Skeletal muscle tissue (tissue), 4 donors: ENCODE data around the gene ASB18. TPM values are rescaled to one million over a fixed set of nuclear protein-coding genes. Genes with fewer than 3 reads are reported as not detected.

Experiments used
- H3K27ac ChIP-seq: one replicate; pipeline ENCODE4 v1.7.0; 2013; ENCODE audit warnings: mild to moderate bottlenecking, low read depth, low read length, inconsistent platforms
- H3K27me3 ChIP-seq, 3 donors: one replicate each; pipeline ENCODE4 v1.7.0; 2013; ENCODE audit warnings: low read length in 3 of 3; ENCODE audit not compliant: control insufficient read depth in 3 of 3, insufficient read depth in 3 of 3
- H3K36me3 ChIP-seq, 3 donors: one replicate each; pipeline ENCODE4 v1.7.0; 2013; ENCODE audit warnings: low read length in 3 of 3; ENCODE audit not compliant: control insufficient read depth in 3 of 3, insufficient read depth in 3 of 3
- H3K4me1 ChIP-seq, 3 donors: one replicate each; pipeline ENCODE4 v1.7.0; 2013; ENCODE audit warnings: low read length in 3 of 3, mild to moderate bottlenecking in 3 of 3; ENCODE audit not compliant: control insufficient read depth in 3 of 3, insufficient read depth in 3 of 3
- H3K4me3 ChIP-seq, 3 donors: one replicate each; pipeline ENCODE4 v1.7.0; 2013; ENCODE audit warnings: low read length in 3 of 3
- H3K9ac ChIP-seq, 3 donors: one replicate each; pipeline ENCODE4 v1.7.0; 2013; ENCODE audit warnings: low read length in 3 of 3, mild to moderate bottlenecking in 3 of 3, moderate library complexity in 2 of 3, low read depth in 1 of 3
- H3K9me3 ChIP-seq, 3 donors: one replicate each; pipeline ENCODE4 v1.7.0; 2013; ENCODE audit warnings: low read length in 3 of 3; ENCODE audit not compliant: control insufficient read depth in 3 of 3
- total RNA-seq: library from RNA; depleted of rRNA; stranded (reverse); fragments of >200 nt; gene quantifications from one replicate; pipeline ENCODE4 v1.2.3, GENCODE V29; 2014
- donor health status: Osteomylitis.

ASB18 gene
- total RNA-seq, 1 donor from 2014 or later: 3.1 TPM

- Histone ChIP-seq H3K9ac (peak overlapping the region in 2 of 3 donors; percentile 40 to 68), H3K27ac (peak overlapping the region; percentile 94), H3K4me1 (peaks cover 31 to 53% (median 47%) of the 10 kb centered on the region in 3 donors), H3K4me3 (peak overlapping the region in 2 of 3 donors; percentile 49 to 52), H3K27me3 (peaks cover 13 to 30% (median 14%) of the 10 kb centered on the region in 3 donors), H3K9me3 (no peaks in the 10 kb centered on the region), H3K36me3 (no peaks in the 10 kb centered on the region)
These were observed 26.6 kb downstream of the ASB18 start for GRCh38 chr2:236237468-236238190.

GRCh38 chr2:236236559-236237452 lies 27.4 kb downstream of the ASB18 start:
- H3K9ac ChIP-seq: peak overlapping the region; percentile 47 to 75 (median 64)
- peaks cover 13 to 30% (median 14%) of the 10 kb centered on the region in 3 donors for H3K27me3 ChIP-seq
- no peaks in the 10 kb centered on the region for H3K36me3 ChIP-seq
- peak overlapping the region; percentile 58 to 66 (median 61) for H3K4me3 ChIP-seq
- H3K9me3 ChIP-seq: no peaks in the 10 kb centered on the region
- H3K4me1 ChIP-seq: peaks cover 31 to 48% (median 43%) of the 10 kb centered on the region in 3 donors
- H3K27ac ChIP-seq: no peak overlapping the region

- H3K9me3 ChIP-seq: peaks cover 0 to 18% (median 4%) of the 10 kb centered on the region in 3 donors
- no peaks in the 10 kb centered on the region for H3K4me1 ChIP-seq
These were observed 35.0 kb downstream of the ASB18 start for GRCh38 chr2:236229186-236229585.

GRCh38 chr2:236223675-236224074 lies 40.5 kb downstream of the ASB18 start:
- H3K4me3 ChIP-seq: no peak overlapping the region
- H3K4me1 ChIP-seq: no peaks in the 10 kb centered on the region
- H3K27me3 ChIP-seq: peaks cover 0 to 3% (median 0%) of the 10 kb centered on the region in 3 donors
- H3K9ac ChIP-seq: no peak overlapping the region
- H3K27ac ChIP-seq: no peak overlapping the region
- H3K9me3 ChIP-seq: peaks cover 0 to 8% (median 5%) of the 10 kb centered on the region in 3 donors
- H3K36me3 ChIP-seq: peaks cover 0 to 2% (median 0%) of the 10 kb centered on the region in 3 donors

More at GRCh38 chr2:236229186-236229585, 35.0 kb downstream of the ASB18 start:
- Histone ChIP-seq H3K4me3 (no peak overlapping the region), H3K9ac (no peak overlapping the region), H3K36me3 (peaks cover 0 to 5% (median 0%) of the 10 kb centered on the region in 3 donors), H3K27ac (no peak overlapping the region), H3K27me3 (peaks cover 0 to 4% (median 0%) of the 10 kb centered on the region in 3 donors)

- peaks cover 0 to 2% (median 0%) of the 10 kb centered on the region in 3 donors for H3K36me3 ChIP-seq
- no peak overlapping the region for H3K9ac ChIP-seq
- peaks cover 0 to 5% (median 0%) of the 10 kb centered on the region in 3 donors for H3K27me3 ChIP-seq
- H3K27ac ChIP-seq: no peak overlapping the region
- H3K4me1 ChIP-seq: no peaks in the 10 kb centered on the region
- H3K4me3 ChIP-seq: no peak overlapping the region
- H3K9me3 ChIP-seq: peaks cover 0 to 8% (median 5%) of the 10 kb centered on the region in 3 donors
These were observed 42.4 kb downstream of the ASB18 start for GRCh38 chr2:236221798-236222197.

- Histone ChIP-seq H3K27me3 (peaks cover 0 to 16% (median 7%) of the 10 kb centered on the region in 3 donors), H3K36me3 (peaks cover 0 to 2% (median 0%) of the 10 kb centered on the region in 3 donors), H3K9ac (no peak overlapping the region), H3K9me3 (peaks cover 0 to 8% (median 4%) of the 10 kb centered on the region in 3 donors), H3K4me3 (no peak overlapping the region), H3K27ac (no peak overlapping the region), H3K4me1 (no peaks in the 10 kb centered on the region)
These were observed 44.8 kb downstream of the ASB18 start for GRCh38 chr2:236219411-236219810.

- H3K9ac ChIP-seq: no peak overlapping the region
- H3K27ac ChIP-seq: no peak overlapping the region
- peaks cover 0 to 2% (median 0%) of the 10 kb centered on the region in 3 donors for H3K36me3 ChIP-seq
- H3K27me3 ChIP-seq: peaks cover 3 to 16% (median 7%) of the 10 kb centered on the region in 3 donors
- H3K4me1 ChIP-seq: no peaks in the 10 kb centered on the region
- H3K4me3 ChIP-seq: no peak overlapping the region
- H3K9me3 ChIP-seq: no peaks in the 10 kb centered on the region
These were observed 46.3 kb downstream of the ASB18 start for GRCh38 chr2:236217926-236218325.

- Histone ChIP-seq H3K9ac (no peak overlapping the region), H3K4me1 (no peaks in the 10 kb centered on the region), H3K9me3 (no peaks in the 10 kb centered on the region), H3K27me3 (peaks cover 3 to 19% (median 7%) of the 10 kb centered on the region in 3 donors), H3K4me3 (no peak overlapping the region), H3K36me3 (peaks cover 0 to 2% (median 0%) of the 10 kb centered on the region in 3 donors), H3K27ac (no peak overlapping the region)
These were observed 47.5 kb downstream of the ASB18 start for GRCh38 chr2:236216711-236217110.

GRCh38 chr2:236215761-236216333 lies 48.4 kb downstream of the ASB18 start:
- H3K9me3 ChIP-seq: no peaks in the 10 kb centered on the region
- peaks cover 0 to 2% (median 0%) of the 10 kb centered on the region in 3 donors for H3K36me3 ChIP-seq
- H3K4me3 ChIP-seq: no peak overlapping the region
- peaks cover 3 to 19% (median 7%) of the 10 kb centered on the region in 3 donors for H3K27me3 ChIP-seq
- no peak overlapping the region for H3K9ac ChIP-seq
- H3K27ac ChIP-seq: no peak overlapping the region
- H3K4me1 ChIP-seq: peaks cover 1 to 8% (median 6%) of the 10 kb centered on the region in 3 donors
